Muscle layer of colon (tissue), 2 donors: ENCODE results near the gene ALDH1L1.

ENCODE experiments used
- H3K27ac ChIP-seq: one replicate; pipeline ENCODE4 v1.7.0; 2013; ENCODE audit warnings: low read depth, mild to moderate bottlenecking, low read length, moderate library complexity
- H3K27me3 ChIP-seq, 2 donors: one replicate each; pipeline ENCODE4 v1.7.0; 2013; ENCODE audit warnings: low read length in 2 of 2, mild to moderate bottlenecking in 2 of 2; ENCODE audit not compliant: insufficient read depth in 2 of 2, control insufficient read depth in 1 of 2
- H3K36me3 ChIP-seq: one replicate; pipeline ENCODE4 v1.7.0; 2013; ENCODE audit warnings: mild to moderate bottlenecking, low read length; ENCODE audit not compliant: insufficient read depth
- H3K4me1 ChIP-seq: one replicate; pipeline ENCODE4 v1.7.0; 2013; ENCODE audit warnings: mild to moderate bottlenecking, low read length; ENCODE audit not compliant: insufficient read depth
- H3K4me3 ChIP-seq, 2 donors: one replicate each; pipeline ENCODE4 v1.7.0; 2013; ENCODE audit warnings: low read length in 2 of 2, low read depth in 1 of 2, mild to moderate bottlenecking in 1 of 2, moderate library complexity in 1 of 2
- H3K9ac ChIP-seq: one replicate; pipeline ENCODE4 v1.7.0; 2013; ENCODE audit warnings: low read length
- H3K9me3 ChIP-seq: one replicate; pipeline ENCODE4 v1.7.0; 2013; ENCODE audit warnings: mild to moderate bottlenecking, low read length
- donor health status: abdominal sarcoma.
- donor health status: Adenocarcinoma of cecum.

The ALDH1L1 gene

GRCh38 chr3:126129398-126129891, 50.9 kb downstream of the ALDH1L1 start:
- H3K36me3 ChIP-seq = no peaks in the 10 kb centered on the region
- H3K27ac ChIP-seq = no peak overlapping the region
- H3K4me1 ChIP-seq = peaks cover 6% of the 10 kb centered on the region
- no peak overlapping the region for H3K4me3 ChIP-seq
- peaks cover 0 to 5% of the 10 kb centered on the region in 2 donors for H3K27me3 ChIP-seq
- H3K9ac ChIP-seq = no peak overlapping the region
- no peaks in the 10 kb centered on the region for H3K9me3 ChIP-seq

- H3K9ac ChIP-seq = no peak overlapping the region
- no peak overlapping the region for H3K27ac ChIP-seq
- no peaks in the 10 kb centered on the region for H3K4me1 ChIP-seq
- no peaks in the 10 kb centered on the region for H3K36me3 ChIP-seq
- H3K9me3 ChIP-seq = no peaks in the 10 kb centered on the region
- no peaks in the 10 kb centered on the region for H3K27me3 ChIP-seq
- H3K4me3 ChIP-seq = no peak overlapping the region
These were observed 51.6 kb downstream of the ALDH1L1 start for GRCh38 chr3:126128504-126129397.

GRCh38 chr3:126127904-126128303, 52.5 kb downstream of the ALDH1L1 start:
- no peaks in the 10 kb centered on the region for H3K4me1 ChIP-seq
- no peak overlapping the region for H3K27ac ChIP-seq
- no peaks in the 10 kb centered on the region for H3K9me3 ChIP-seq
- H3K9ac ChIP-seq = no peak overlapping the region
- no peak overlapping the region for H3K4me3 ChIP-seq
- no peaks in the 10 kb centered on the region for H3K27me3 ChIP-seq
- H3K36me3 ChIP-seq = no peaks in the 10 kb centered on the region

- H3K9me3 ChIP-seq = no peaks in the 10 kb centered on the region
- H3K27ac ChIP-seq = no peak overlapping the region
- no peaks in the 10 kb centered on the region for H3K4me1 ChIP-seq
- no peaks in the 10 kb centered on the region for H3K36me3 ChIP-seq
- no peak overlapping the region for H3K4me3 ChIP-seq
- H3K27me3 ChIP-seq = no peaks in the 10 kb centered on the region
- H3K9ac ChIP-seq = no peak overlapping the region
These were observed 52.9 kb downstream of the ALDH1L1 start for GRCh38 chr3:126127452-126127851.

GRCh38 chr3:126126811-126127431, 53.5 kb downstream of the ALDH1L1 start:
- Histone ChIP-seq H3K9me3 (no peaks in the 10 kb centered on the region), H3K27ac (no peak overlapping the region), H3K4me1 (no peaks in the 10 kb centered on the region), H3K36me3 (no peaks in the 10 kb centered on the region), H3K9ac (no peak overlapping the region), H3K4me3 (no peak overlapping the region), H3K27me3 (no peaks in the 10 kb centered on the region)

GRCh38 chr3:126126286-126126685, 54.1 kb downstream of the ALDH1L1 start:
- no peak overlapping the region for H3K9ac ChIP-seq
- H3K36me3 ChIP-seq = no peaks in the 10 kb centered on the region
- H3K4me3 ChIP-seq = no peak overlapping the region
- H3K27ac ChIP-seq = no peak overlapping the region
- no peaks in the 10 kb centered on the region for H3K27me3 ChIP-seq
- H3K4me1 ChIP-seq = no peaks in the 10 kb centered on the region
- H3K9me3 ChIP-seq = no peaks in the 10 kb centered on the region

GRCh38 chr3:126125781-126126251, 54.6 kb downstream of the ALDH1L1 start:
- no peaks in the 10 kb centered on the region for H3K9me3 ChIP-seq
- no peak overlapping the region for H3K4me3 ChIP-seq
- H3K9ac ChIP-seq = no peak overlapping the region
- no peaks in the 10 kb centered on the region for H3K4me1 ChIP-seq
- H3K27me3 ChIP-seq = no peaks in the 10 kb centered on the region
- H3K27ac ChIP-seq = no peak overlapping the region
- H3K36me3 ChIP-seq = no peaks in the 10 kb centered on the region

GRCh38 chr3:126125341-126125740, 55.0 kb downstream of the ALDH1L1 start:
- Histone ChIP-seq H3K4me1 (no peaks in the 10 kb centered on the region), H3K9ac (no peak overlapping the region), H3K9me3 (no peaks in the 10 kb centered on the region), H3K4me3 (no peak overlapping the region), H3K27ac (no peak overlapping the region), H3K27me3 (no peaks in the 10 kb centered on the region), H3K36me3 (no peaks in the 10 kb centered on the region)

GRCh38 chr3:126124896-126125295, 55.5 kb downstream of the ALDH1L1 start:
- Histone ChIP-seq H3K9ac (no peak overlapping the region), H3K9me3 (no peaks in the 10 kb centered on the region), H3K27ac (no peak overlapping the region), H3K4me3 (no peak overlapping the region), H3K36me3 (no peaks in the 10 kb centered on the region), H3K4me1 (no peaks in the 10 kb centered on the region), H3K27me3 (no peaks in the 10 kb centered on the region)

- Histone ChIP-seq H3K36me3 (no peaks in the 10 kb centered on the region), H3K27me3 (no peaks in the 10 kb centered on the region), H3K27ac (no peak overlapping the region), H3K4me3 (no peak overlapping the region), H3K9me3 (no peaks in the 10 kb centered on the region), H3K4me1 (no peaks in the 10 kb centered on the region), H3K9ac (no peak overlapping the region)
These were observed 56.1 kb downstream of the ALDH1L1 start for GRCh38 chr3:126124148-126124868.

- Histone ChIP-seq H3K9ac (no peak overlapping the region), H3K27ac (no peak overlapping the region)
These were observed 58.8 kb downstream of the ALDH1L1 start for GRCh38 chr3:126121632-126122031.

More at GRCh38 chr3:126121632-126122031, 58.8 kb downstream of the ALDH1L1 start:
- H3K4me1 ChIP-seq = no peaks in the 10 kb centered on the region
- H3K9me3 ChIP-seq = no peaks in the 10 kb centered on the region
- H3K27me3 ChIP-seq = no peaks in the 10 kb centered on the region
- no peaks in the 10 kb centered on the region for H3K36me3 ChIP-seq
- H3K4me3 ChIP-seq = no peak overlapping the region
